Left hindlimb (tissue), 1 donor: ENCODE measurements around the gene MGLL.

Experiments
- DNase-seq: peaks from one replicate; pipeline ENCODE4 v3.0.0-alpha.2; 2018

Gene MGLL

GRCh38 chr3:127751782-127752181 lies 70.5 kb downstream of the MGLL start:
- no peak for DNase-seq

GRCh38 chr3:127751163-127751621 lies 71.1 kb downstream of the MGLL start:
- no peak for DNase-seq

DNA sequence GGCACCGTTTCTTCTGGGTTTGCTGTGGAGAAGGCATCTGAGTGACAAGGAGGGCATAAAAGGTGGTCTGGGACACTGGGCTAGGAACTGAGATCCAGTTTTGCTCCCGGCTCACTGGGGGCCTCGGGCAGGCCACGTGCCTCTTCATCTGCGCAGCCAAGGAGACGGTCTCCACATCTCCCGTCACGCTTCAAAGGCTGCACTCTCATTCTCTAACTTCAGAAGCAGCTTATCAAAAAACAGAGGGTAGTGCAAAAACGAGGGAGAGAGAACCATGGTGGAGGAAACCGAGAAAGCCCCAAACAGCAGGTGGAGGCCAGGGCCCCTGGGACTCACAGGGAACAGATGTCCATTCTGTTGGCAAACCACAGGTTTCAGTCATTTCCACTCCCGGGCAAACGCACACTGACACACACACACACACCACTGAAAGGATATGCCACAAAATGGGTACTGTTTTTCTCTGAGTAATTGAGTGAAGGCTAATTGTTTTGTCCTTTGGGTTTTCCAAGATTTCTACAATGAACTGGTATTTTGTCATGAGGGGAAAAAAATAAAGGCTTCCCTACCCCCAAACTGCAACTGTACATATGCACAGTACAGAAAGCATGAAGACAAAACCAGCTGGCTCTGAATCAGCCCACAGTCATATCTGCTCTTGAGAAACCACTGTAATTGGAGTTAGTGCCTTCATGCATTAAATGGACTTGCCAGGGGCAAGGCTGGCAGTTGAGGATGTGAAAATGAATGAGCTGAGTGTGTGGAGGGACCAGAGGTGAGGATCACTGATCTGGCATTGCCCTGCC lies 71.9 kb downstream of the MGLL start:
- DNase-seq: no peak

GRCh38 chr3:127749787-127750225 lies 72.5 kb downstream of the MGLL start:
- DNase-seq: no peak

DNA sequence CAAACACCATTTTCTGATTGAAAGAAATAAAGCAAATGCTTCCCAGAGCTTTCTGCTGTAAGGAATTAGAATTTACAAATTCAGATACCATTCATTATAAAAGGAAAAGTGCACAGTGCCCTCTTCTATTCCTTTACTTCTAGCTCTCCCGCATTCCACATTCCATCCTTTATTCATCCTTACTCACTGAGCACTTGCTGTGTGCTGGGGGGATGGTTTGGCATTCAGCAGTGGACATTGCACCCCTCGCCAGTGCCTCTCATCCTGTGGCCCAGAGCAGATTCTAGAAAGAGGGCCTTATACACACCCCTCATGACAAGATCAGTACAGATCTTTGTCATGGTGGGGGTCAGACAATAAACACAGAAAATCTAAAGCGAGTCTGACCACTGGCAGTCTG lies 73.0 kb downstream of the MGLL start:
- DNase-seq: no peak

- DNase-seq: no peak
Observed at GRCh38 chr3:127748754-127749327, 73.5 kb downstream of the MGLL start.

- DNase-seq: peak; percentile 59
Observed at GRCh38 chr3:127747751-127748521, 74.4 kb downstream of the MGLL start.

DNA sequence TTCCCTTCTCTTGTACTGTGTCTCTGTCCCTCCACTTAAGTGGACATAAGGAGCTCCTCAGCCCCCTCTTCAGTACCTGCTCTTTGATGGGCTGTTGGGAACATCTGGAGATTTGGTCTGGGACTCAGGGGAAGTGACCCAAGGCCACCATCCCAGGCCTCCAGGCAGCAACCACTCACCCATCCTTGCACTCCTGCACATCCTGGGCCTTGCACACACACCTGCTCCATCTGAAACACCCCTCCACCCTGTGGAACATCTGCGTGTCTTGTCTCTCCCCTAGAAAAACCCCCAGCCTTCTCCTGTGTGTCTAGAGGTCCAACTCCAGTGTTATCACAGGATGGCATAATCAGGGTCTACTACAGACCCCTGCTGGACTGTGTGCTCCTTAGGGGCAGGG lies 75.2 kb downstream of the MGLL start:
- DNase-seq: no peak

DNA sequence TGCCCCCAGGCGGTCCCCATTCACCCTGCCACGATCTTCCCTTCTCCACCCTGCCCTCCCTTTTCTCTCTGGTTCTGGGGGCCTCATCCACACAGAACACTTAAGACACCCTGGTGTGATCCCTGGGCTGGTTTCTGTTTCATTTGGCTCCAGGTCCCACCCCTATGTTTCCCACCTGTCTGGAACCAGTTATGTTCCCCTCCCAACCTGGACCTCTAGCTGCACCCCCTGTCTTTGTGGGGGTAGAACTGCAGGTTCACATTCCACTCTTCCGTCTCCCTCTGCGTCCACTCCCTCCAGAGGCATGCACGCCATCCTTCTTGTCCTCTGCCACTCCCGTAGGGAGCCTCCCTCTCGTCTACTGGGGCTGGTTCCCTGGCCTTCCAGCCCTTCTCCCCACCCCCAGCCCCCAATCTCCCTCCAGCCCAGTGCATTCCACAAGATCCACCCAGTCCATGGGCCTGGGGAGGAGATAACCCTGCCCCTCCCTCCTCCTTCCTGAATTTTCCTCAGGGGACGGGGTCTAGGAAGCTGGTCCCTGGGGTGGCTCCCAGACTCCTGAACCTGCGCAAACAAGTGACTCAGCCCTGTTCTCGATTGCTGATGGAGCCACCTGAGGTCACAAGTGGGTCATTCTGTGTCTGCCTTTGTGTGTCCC lies 75.8 kb downstream of the MGLL start:
- DNase-seq: no peak

DNA sequence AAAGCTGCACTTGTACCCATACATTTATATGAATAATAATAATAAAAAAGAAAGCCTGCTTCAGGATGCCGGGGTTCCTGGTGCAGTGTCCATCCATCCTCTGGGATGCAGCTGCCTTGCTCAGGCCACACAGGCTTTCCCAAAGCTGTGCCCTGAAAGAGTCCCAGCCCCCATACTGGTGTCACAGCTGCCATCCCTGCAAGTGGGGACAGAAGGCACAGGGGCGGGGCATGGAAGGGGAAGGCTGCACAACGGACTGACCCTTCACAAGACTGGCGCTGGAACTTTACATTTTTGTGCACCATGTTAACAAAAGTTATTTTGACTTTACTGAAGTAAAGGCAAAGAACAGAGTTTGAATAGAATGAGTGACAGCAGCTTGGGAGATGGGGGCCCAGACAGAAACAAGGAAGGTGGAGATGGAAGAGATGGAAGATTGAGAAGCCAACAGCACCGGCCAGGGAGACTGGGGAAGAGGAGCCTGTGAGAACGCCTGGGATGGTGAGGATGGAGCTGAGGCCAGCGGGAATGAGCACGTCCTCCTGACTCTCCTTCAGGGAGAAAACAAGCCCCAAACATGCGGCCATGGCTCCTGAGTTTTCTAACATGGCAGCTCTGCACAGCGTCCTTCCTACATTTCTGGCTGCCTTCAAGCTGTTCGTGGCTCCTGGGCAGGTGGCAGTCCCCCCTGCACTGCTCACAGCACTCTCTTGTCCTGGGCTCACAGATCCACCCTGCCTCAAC lies 76.5 kb downstream of the MGLL start:
- DNase-seq: no peak

- no peak for DNase-seq
Observed at GRCh38 chr3:127744875-127745274, 77.4 kb downstream of the MGLL start.

- DNase-seq: no peak
Observed at GRCh38 chr3:127744253-127744815, 78.0 kb downstream of the MGLL start.

DNA sequence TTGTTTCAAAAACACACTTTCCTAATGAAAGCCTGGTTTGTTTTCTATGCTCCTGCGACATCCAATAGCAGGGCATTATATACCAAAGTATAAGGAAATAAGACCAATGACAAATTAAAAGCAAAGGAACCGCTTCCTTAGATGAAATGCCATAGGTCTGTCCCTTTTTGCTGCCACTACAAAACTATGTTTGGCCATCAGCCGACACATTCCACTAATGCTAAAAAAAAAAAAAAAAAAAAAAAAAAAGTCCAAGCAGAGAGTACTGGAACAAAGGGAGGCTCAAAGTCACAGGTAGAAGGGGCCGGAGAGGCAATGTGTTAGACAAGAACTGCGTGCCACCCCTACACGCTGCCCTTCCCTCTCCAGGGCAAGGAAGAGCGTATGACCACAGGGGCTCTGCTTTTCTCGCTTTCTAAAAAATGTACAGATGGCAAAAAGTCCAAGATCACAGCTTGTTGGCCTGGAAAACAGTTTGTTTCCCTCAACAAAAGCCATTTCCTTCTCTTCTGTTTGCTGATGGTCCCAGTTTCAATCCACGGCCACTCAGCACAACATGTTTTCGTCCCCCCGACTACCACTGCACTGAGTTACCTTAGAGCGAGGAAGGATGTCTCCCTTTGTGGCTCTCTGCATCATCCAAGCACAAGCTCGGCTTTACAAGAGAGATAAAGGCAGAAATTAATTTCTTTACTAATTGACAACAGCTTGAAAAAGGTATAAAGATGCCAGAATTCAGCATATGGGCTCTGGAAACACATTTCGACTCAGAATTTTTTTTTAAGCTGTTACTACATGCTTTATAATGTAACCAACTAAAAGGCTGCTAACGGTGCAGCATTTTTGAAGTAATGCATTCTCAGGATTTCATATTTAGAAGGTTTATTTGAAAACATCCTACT lies 78.7 kb downstream of the MGLL start:
- no peak for DNase-seq

DNA sequence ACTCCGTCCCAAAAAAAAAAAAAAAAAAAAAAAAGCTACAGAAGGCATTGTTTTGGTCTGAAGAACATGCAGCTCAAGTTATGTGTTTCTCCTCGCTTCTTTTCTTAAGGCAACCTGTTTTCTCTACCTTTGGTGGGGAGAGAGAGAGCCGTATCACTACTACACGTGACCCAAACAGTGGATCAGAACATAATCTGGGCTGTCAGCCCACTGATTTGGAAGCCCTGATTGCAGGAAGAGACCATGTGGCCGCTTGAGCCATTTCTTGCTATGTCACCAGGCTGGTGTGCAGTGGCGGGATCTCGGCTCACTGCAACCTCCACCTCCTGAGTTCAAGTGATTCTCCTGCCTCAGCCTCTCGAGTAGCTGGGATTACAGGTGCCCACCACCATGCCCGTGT lies 79.7 kb downstream of the MGLL start:
- no peak for DNase-seq

GRCh38 chr3:127741690-127742089 lies 80.6 kb downstream of the MGLL start:
- DNase-seq: no peak

GRCh38 chr3:127741246-127741645 lies 81.1 kb downstream of the MGLL start:
- peak; percentile 18 for DNase-seq

GRCh38 chr3:127740136-127740915 lies 82.0 kb downstream of the MGLL start:
- peak; percentile 32 for DNase-seq

DNA sequence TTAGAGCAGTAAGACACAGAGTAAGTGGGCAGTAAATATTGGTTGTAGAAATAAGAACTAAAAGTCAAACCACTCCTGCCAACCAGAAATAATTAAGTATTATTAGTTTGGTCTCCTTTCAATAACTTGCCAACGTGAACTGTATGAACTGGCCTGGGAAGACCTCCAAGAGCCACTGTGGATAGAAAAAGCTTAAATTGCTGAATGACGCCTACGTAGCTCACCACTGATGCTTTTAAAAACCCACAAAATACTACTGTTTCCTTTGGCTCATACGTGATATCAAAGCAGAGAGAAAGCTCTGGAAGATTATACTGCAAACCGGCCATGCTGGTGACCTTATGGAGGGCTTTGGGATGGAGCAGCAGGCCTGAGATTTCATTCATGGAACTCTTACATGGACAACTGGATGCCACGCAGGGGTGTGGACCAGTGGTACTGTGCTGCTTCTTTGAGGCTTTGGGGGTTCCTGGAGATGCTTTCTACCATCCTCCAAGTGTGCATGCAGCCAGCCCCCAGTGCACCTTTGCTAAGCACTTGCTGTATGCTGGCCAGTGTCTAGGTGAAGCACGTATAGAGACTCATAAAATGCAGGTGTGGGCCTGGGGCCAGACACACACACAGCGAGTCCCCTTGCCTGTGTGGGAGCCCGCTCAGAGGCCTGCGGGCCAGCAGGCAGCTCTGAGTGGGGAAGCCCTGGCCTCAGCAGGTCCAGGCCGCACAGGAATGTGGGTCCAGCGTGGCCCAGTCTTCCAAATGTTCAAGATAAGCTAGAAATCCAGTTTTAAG lies 82.8 kb downstream of the MGLL start:
- peak; percentile 32 for DNase-seq

DNA sequence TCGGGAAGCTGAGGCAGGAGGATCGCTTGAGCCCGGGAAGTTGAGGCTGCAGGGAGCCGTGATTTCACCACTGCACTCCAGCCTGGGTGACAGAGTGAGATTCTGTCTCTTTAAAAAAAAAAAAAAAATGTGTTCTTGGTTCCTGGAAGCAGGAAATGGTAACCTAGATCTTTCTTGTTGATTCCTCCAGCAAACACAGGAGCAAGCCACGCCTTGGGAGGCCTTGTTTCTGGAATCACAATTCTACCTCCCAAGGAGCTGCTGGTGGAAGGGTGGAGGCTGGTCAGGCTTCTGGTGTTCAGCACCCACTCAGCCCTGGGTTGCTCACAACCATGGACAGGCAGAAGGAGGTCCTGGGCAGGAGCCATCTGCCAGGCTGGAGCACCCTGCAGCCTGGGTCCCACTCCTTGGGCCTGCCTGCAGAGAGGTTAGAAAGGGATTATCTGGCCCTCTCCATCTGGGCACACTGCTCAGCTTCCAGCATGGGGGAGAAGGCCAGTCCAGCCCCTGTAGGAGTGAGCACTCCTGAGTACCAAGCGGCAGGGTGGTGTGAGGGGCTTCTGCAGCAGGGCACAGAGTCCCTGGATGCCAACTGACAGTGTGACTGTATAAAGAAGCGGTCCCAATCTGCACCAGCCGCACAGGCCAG lies 84.0 kb downstream of the MGLL start:
- DNase-seq: peak; percentile 29
